Activated CD4-positive, alpha-beta T cell treated with anti-CD3 and anti-CD28 coated beads, Interleukin-2, amount 10 ng/mL, durations not matched to agents 7 days and 5 days (primary cell): ENCODE results near the gene SH3BP1. TPM values are rescaled to one million over a fixed set of nuclear protein-coding genes. Genes with fewer than 3 reads are reported as not detected.

Source experiments
- CTCF ChIA-PET: fragments of 350-600 bp; sonication (Branson Sonifier 250); formaldehyde crosslinking; loops from one replicate; lab custom pipeline; 2021; ENCODE audit warnings: antibody characterized with exemption; lab: Charles Lee
- POLR2A ChIA-PET: fragments of 350-600 bp; sonication (Branson Sonifier 250); formaldehyde crosslinking; loops from one replicate; lab custom pipeline; 2021; ENCODE audit warnings: antibody characterized with exemption; lab: Charles Lee
- DNase-seq: peaks from one replicate; pipeline ENCODE4 v3.0.0-alpha.2; 2020
- H3K27ac Mint-ChIP-seq: one replicate; pipeline ENCODE4 v1.8.0; 2021; ENCODE audit warnings: mild to moderate bottlenecking, moderate library complexity, mixed read lengths
- H3K27me3 Mint-ChIP-seq: one replicate; pipeline ENCODE4 v1.8.0; 2021; ENCODE audit warnings: mixed read lengths
- H3K36me3 Mint-ChIP-seq: one replicate; pipeline ENCODE4 v1.8.0; 2021; ENCODE audit warnings: low read depth, mixed read lengths
- H3K4me1 Mint-ChIP-seq: one replicate; pipeline ENCODE4 v1.8.0; 2021; ENCODE audit warnings: mixed read lengths
- H3K4me3 Mint-ChIP-seq: one replicate; pipeline ENCODE4 v1.8.0; 2021; ENCODE audit warnings: mild to moderate bottlenecking, moderate library complexity, mixed read lengths
- H3K9me3 Mint-ChIP-seq: one replicate; pipeline ENCODE4 v1.8.0; 2021; ENCODE audit warnings: mixed read lengths
- total RNA-seq, 2 experiments: library from RNA; stranded (reverse); gene quantifications; one replicate each; pipeline ENCODE4 v1.2.3, GENCODE V29; 2021

Gene SH3BP1
- total RNA-seq, 2 experiments from 2014 or later: 184 to 187 TPM

- POLR2A ChIA-PET: no interaction called here
- Mint-ChIP-seq H3K27ac (peak overlapping the region; percentile 100), H3K36me3 (peaks cover 22% of the 10 kb centered on the region), H3K27me3 (no peaks in the 10 kb centered on the region), H3K4me1 (peaks cover 67% of the 10 kb centered on the region), H3K9me3 (no peaks in the 10 kb centered on the region), H3K4me3 (peak overlapping the region; percentile 93)
- DNase-seq: no peak
- CTCF ChIA-PET: interaction anchor here (0.9 to 15.4 kb wide), 3 partner anchors 19 to 71 kb away, joined by 3 to 143 read pairs (median 3); partner anchors contain the start of genes PDXP and SH3BP1
Measured at GRCh38 chr22:37677493-37677974, 38.1 kb downstream of the SH3BP1 start.

GRCh38 chr22:37678372-37678771 lies 38.9 kb downstream of the SH3BP1 start:
- Mint-ChIP-seq H3K4me1 (peaks cover 58% of the 10 kb centered on the region), H3K36me3 (peaks cover 22% of the 10 kb centered on the region), H3K4me3 (no peak overlapping the region), H3K9me3 (no peaks in the 10 kb centered on the region), H3K27ac (peak overlapping the region; percentile 100), H3K27me3 (no peaks in the 10 kb centered on the region)
- POLR2A ChIA-PET: interaction anchor here (0.7 kb wide), 1 partner anchor 52 kb away, joined by 11 read pairs; no protein-coding TSS in a partner anchor
- no peak for DNase-seq
- CTCF ChIA-PET: interaction anchor here (1.2 to 15.4 kb wide), 2 partner anchors 20 to 36 kb away, joined by 3 to 143 read pairs; partner anchors contain the start of genes PDXP and SH3BP1

GRCh38 chr22:37679670-37680069 lies 40.2 kb downstream of the SH3BP1 start:
- no peak for DNase-seq
- Mint-ChIP-seq H3K4me3 (no peak overlapping the region), H3K27me3 (no peaks in the 10 kb centered on the region)

GRCh38 chr22:37680191-37680851 lies 40.9 kb downstream of the SH3BP1 start:
- Mint-ChIP-seq H3K27ac (peak overlapping the region; percentile 63), H3K4me3 (no peak overlapping the region)
- CTCF ChIA-PET: interaction anchor here (1.0 to 15.4 kb wide), 14 partner anchors 9 to 72 kb away, joined by 3 to 143 read pairs (median 6); partner anchors contain the start of genes GGA1, PDXP and SH3BP1

More at GRCh38 chr22:37679670-37680069, 40.2 kb downstream of the SH3BP1 start:
- POLR2A ChIA-PET: no interaction called here
- peaks cover 46% of the 10 kb centered on the region for H3K4me1 Mint-ChIP-seq
- peaks cover 22% of the 10 kb centered on the region for H3K36me3 Mint-ChIP-seq
- CTCF ChIA-PET: interaction anchor here (0.6 to 15.4 kb wide), 5 partner anchors 25 to 71 kb away, joined by 3 to 143 read pairs (median 4); partner anchors contain the start of genes GGA1 and SH3BP1
- H3K27ac Mint-ChIP-seq: peak overlapping the region; percentile 63
- no peaks in the 10 kb centered on the region for H3K9me3 Mint-ChIP-seq

GRCh38 chr22:37681001-37681424 lies 41.5 kb downstream of the SH3BP1 start:
- CTCF ChIA-PET: interaction anchor here (0.6 to 15.4 kb wide), 25 partner anchors 9 to 211 kb away, joined by 3 to 143 read pairs (median 4); partner anchors contain the start of genes GGA1, PDXP and SH3BP1
- Mint-ChIP-seq H3K27me3 (no peaks in the 10 kb centered on the region), H3K36me3 (peaks cover 20% of the 10 kb centered on the region), H3K4me1 (peaks cover 38% of the 10 kb centered on the region), H3K27ac (peak overlapping the region; percentile 78), H3K9me3 (no peaks in the 10 kb centered on the region), H3K4me3 (no peak overlapping the region)
- DNase-seq: no peak
- POLR2A ChIA-PET: interaction anchor here (1.4 kb wide), 1 partner anchor 38 kb away, joined by 3 read pairs; no protein-coding TSS in a partner anchor

More at GRCh38 chr22:37680191-37680851, 40.9 kb downstream of the SH3BP1 start:
- POLR2A ChIA-PET: interaction anchor here (1.4 kb wide), 1 partner anchor 37 kb away, joined by 3 read pairs; no protein-coding TSS in a partner anchor
- no peaks in the 10 kb centered on the region for H3K9me3 Mint-ChIP-seq
- H3K4me1 Mint-ChIP-seq: peaks cover 41% of the 10 kb centered on the region
- no peaks in the 10 kb centered on the region for H3K27me3 Mint-ChIP-seq
- H3K36me3 Mint-ChIP-seq: peaks cover 22% of the 10 kb centered on the region
- DNase-seq: no peak

- Mint-ChIP-seq H3K27ac (peak overlapping the region; percentile 78), H3K36me3 (peaks cover 19% of the 10 kb centered on the region), H3K4me1 (peaks cover 39% of the 10 kb centered on the region), H3K9me3 (no peaks in the 10 kb centered on the region), H3K27me3 (no peaks in the 10 kb centered on the region), H3K4me3 (no peak overlapping the region)
- CTCF ChIA-PET: interaction anchor here (0.6 to 15.4 kb wide), 23 partner anchors 9 to 210 kb away, joined by 3 to 143 read pairs (median 4); partner anchors contain the start of genes GGA1, PDXP and SH3BP1
- DNase-seq: peak; percentile 82
- POLR2A ChIA-PET: interaction anchor here (1.4 kb wide), 1 partner anchor 39 kb away, joined by 3 read pairs; no protein-coding TSS in a partner anchor
Measured at GRCh38 chr22:37681556-37682049, 42.1 kb downstream of the SH3BP1 start.

GRCh38 chr22:37684803-37685615 lies 45.5 kb downstream of the SH3BP1 start:
- CTCF ChIA-PET: interaction anchor here (0.7 to 15.4 kb wide), 4 partner anchors 11 to 53 kb away, joined by 3 to 143 read pairs (median 3); partner anchors contain the start of gene SH3BP1
- POLR2A ChIA-PET: no interaction called here
- Mint-ChIP-seq H3K4me1 (peaks cover 40% of the 10 kb centered on the region), H3K36me3 (peaks cover 13% of the 10 kb centered on the region), H3K27ac (peak overlapping the region; percentile 96), H3K9me3 (no peaks in the 10 kb centered on the region), H3K4me3 (peak overlapping the region; percentile 94), H3K27me3 (no peaks in the 10 kb centered on the region)
- DNase-seq: no peak

- H3K27ac Mint-ChIP-seq: peak within 1 kb of the TSS; percentile 96
- peaks cover 31% of the 10 kb centered on the region for H3K4me1 Mint-ChIP-seq
- no peaks in the 10 kb centered on the region for H3K9me3 Mint-ChIP-seq
- peak; percentile 80 for DNase-seq
- H3K4me3 Mint-ChIP-seq: peak within 1 kb of the TSS; percentile 94
- H3K36me3 Mint-ChIP-seq: peaks cover 20% of the 10 kb centered on the region
- ChIA-PET POLR2A (interaction anchor here (0.6 to 0.7 kb wide), 3 partner anchors 9 to 81 kb away, joined by 3 to 4 read pairs (median 4); no protein-coding TSS in a partner anchor), CTCF (interaction anchor here (0.6 to 15.4 kb wide), 5 partner anchors 10 to 79 kb away, joined by 3 to 143 read pairs (median 4); partner anchors contain the start of gene SH3BP1)
- no peaks in the 10 kb centered on the region for H3K27me3 Mint-ChIP-seq
Measured at GRCh38 chr22:37686002-37686982, 46.8 kb downstream of the SH3BP1 start, which contains the start of gene NOL12. Gene NOL12, plus strand, starts transcription at chr22:37686343. Its CDS starts 50 bp downstream, at chr22:37686393.

GRCh38 chr22:37690407-37690806 lies 50.9 kb downstream of the SH3BP1 start:
- POLR2A ChIA-PET: no interaction called here
- H3K4me3 Mint-ChIP-seq: no peak overlapping the region
- peaks cover 39% of the 10 kb centered on the region for H3K36me3 Mint-ChIP-seq
- no peak overlapping the region for H3K27ac Mint-ChIP-seq
- no peaks in the 10 kb centered on the region for H3K27me3 Mint-ChIP-seq
- no peaks in the 10 kb centered on the region for H3K9me3 Mint-ChIP-seq
- CTCF ChIA-PET: interaction anchor here (0.6 to 2.1 kb wide), 3 partner anchors 9 to 1115 kb away, joined by 3 to 5 read pairs (median 3); no protein-coding TSS in a partner anchor
- DNase-seq: no peak
- peaks cover 25% of the 10 kb centered on the region for H3K4me1 Mint-ChIP-seq

GRCh38 chr22:37690901-37691504 lies 51.5 kb downstream of the SH3BP1 start:
- ChIA-PET POLR2A (no interaction called here), CTCF (interaction anchor here (1.3 to 2.1 kb wide), 2 partner anchors 10 to 48 kb away, joined by 3 to 5 read pairs; no protein-coding TSS in a partner anchor)
- DNase-seq: no peak
- peaks cover 28% of the 10 kb centered on the region for H3K4me1 Mint-ChIP-seq
- H3K27me3 Mint-ChIP-seq: no peaks in the 10 kb centered on the region
- H3K4me3 Mint-ChIP-seq: no peak overlapping the region
- no peak overlapping the region for H3K27ac Mint-ChIP-seq
- peaks cover 42% of the 10 kb centered on the region for H3K36me3 Mint-ChIP-seq
- H3K9me3 Mint-ChIP-seq: no peaks in the 10 kb centered on the region
